Loucy (cell line): ENCODE measurements around the gene ZNF814.
"Not testable (repeated sequence)": the region's sequence is repeated elsewhere in the genome, so short reads cannot be mapped to it uniquely, and the experiment has no call there.

ENCODE experiments used
- H2AFZ ChIP-seq: fragments of 200-600 bp; sonication (generic); 2 replicates; pipeline ENCODE4 v1.6.0; 2016; ENCODE audit warnings: antibody characterized with exemption, mild to moderate bottlenecking, low read length, moderate library complexity
- H3F3A ChIP-seq: fragments of 200-600 bp; 2 replicates; pipeline ENCODE4 v1.6.0; 2016; ENCODE audit warnings: antibody characterized with exemption, low read depth, mild to moderate bottlenecking
- H3K27me3 ChIP-seq: fragments of 200-600 bp; sonication (generic); 2 replicates; pipeline ENCODE4 v1.6.1; 2014; ENCODE audit warnings: low read length, mild to moderate bottlenecking; ENCODE audit not compliant: insufficient read depth, poor library complexity, severe bottlenecking
- H3K36me3 ChIP-seq: fragments of 200-600 bp; sonication (generic); 2 replicates; pipeline ENCODE4 v1.6.1; 2016; ENCODE audit warnings: low read length; ENCODE audit not compliant: insufficient read depth
- H3K4me1 ChIP-seq: fragments of 200-600 bp; sonication (generic); 2 replicates; pipeline ENCODE4 v1.5.1; 2014; ENCODE audit warnings: low read length, mild to moderate bottlenecking; ENCODE audit not compliant: insufficient read depth, poor library complexity, severe bottlenecking
- H3K4me2 ChIP-seq: fragments of 200-600 bp; sonication (generic); 2 replicates; pipeline ENCODE4 v1.6.0; 2014; ENCODE audit warnings: antibody characterized with exemption, low read length, low read depth, mild to moderate bottlenecking; ENCODE audit not compliant: poor library complexity, severe bottlenecking
- H3K4me3 ChIP-seq: fragments of 200-600 bp; sonication (generic); 2 replicates; pipeline ENCODE4 v1.5.1; 2014; ENCODE audit warnings: low read length, mild to moderate bottlenecking, mixed read lengths; ENCODE audit not compliant: poor library complexity, severe bottlenecking
- H3K79me2 ChIP-seq: fragments of 200-600 bp; sonication (generic); 2 replicates; pipeline ENCODE4 v1.6.1; 2014; ENCODE audit warnings: low read length; ENCODE audit not compliant: insufficient read depth
- H3K9ac ChIP-seq: fragments of 200-600 bp; sonication (generic); 2 replicates; pipeline ENCODE4 v1.6.0; 2014; ENCODE audit warnings: mild to moderate bottlenecking, low read depth, low read length, moderate library complexity; ENCODE audit not compliant: poor library complexity, severe bottlenecking
- H3K9me2 ChIP-seq: fragments of 200-600 bp; sonication (generic); replicated peaks from 2 replicates; pipeline ENCODE4 v1.6.1; 2016; ENCODE audit warnings: low read depth, low read length, mixed read lengths
- H3K9me3 ChIP-seq: fragments of 200-600 bp; sonication (generic); 2 replicates; pipeline ENCODE4 v1.6.1; 2014; ENCODE audit warnings: mild to moderate bottlenecking, antibody characterized with exemption, low read length, low read depth; ENCODE audit not compliant: insufficient read depth
- H4K20me1 ChIP-seq: fragments of 200-600 bp; sonication (generic); 2 replicates; pipeline ENCODE4 v1.6.0; 2014; ENCODE audit warnings: antibody characterized with exemption, low read length, mild to moderate bottlenecking; ENCODE audit not compliant: insufficient read depth, poor library complexity, severe bottlenecking
- EZH2phosphoT487 ChIP-seq: fragments of 200-600 bp; IDR thresholded peaks from 2 replicates; pipeline ENCODE4 v1.6.1; 2018; ENCODE audit warnings: antibody characterized with exemption, mild to moderate bottlenecking, moderate library complexity, borderline replicate concordance
- TF ChIP-seq, protein P1 (sequence below): fragments of 200-600 bp; sonication (generic); conservative IDR thresholded peaks from 2 replicates; pipeline ENCODE4 v1.5.1; 2014; ENCODE audit warnings: mild to moderate bottlenecking, antibody characterized with exemption, low read length

Gene ZNF814

DNA sequence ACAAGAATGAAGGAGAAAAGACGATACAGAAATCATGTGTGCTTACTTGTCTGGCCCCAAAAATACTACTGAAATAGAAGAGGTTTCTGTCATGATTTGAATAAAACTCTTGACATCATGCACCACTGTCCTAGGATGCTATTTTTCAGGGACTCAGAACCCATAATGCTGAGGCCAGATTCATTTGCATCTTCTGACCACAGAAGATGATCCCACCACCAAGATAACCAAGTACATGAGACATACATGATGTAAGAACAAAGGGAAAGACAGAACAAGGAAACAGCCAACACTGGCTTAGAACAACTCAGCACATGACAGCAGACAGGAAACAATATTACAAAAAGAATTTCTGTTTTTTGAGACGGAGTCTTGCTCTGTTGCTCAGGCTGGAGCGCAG lies 76.6 kb downstream of the ZNF814 start:
- no peaks in the 10 kb centered on the region for H3K9me3 ChIP-seq
- H3F3A ChIP-seq = no peaks in the 10 kb centered on the region
- no peak overlapping the region for H2AFZ ChIP-seq
- H3K36me3 ChIP-seq = peaks cover 18% of the 10 kb centered on the region; the same call in 1 of the 2 replicates
- H3K4me1 ChIP-seq = peaks cover 15% of the 10 kb centered on the region
- H3K4me2 ChIP-seq = peak overlapping the region; percentile 94
- H3K9me2 ChIP-seq = no peaks in the 10 kb centered on the region
- TF ChIP-seq EZH2phosphoT487 = no peak
- TF ChIP-seq, protein P1, sequence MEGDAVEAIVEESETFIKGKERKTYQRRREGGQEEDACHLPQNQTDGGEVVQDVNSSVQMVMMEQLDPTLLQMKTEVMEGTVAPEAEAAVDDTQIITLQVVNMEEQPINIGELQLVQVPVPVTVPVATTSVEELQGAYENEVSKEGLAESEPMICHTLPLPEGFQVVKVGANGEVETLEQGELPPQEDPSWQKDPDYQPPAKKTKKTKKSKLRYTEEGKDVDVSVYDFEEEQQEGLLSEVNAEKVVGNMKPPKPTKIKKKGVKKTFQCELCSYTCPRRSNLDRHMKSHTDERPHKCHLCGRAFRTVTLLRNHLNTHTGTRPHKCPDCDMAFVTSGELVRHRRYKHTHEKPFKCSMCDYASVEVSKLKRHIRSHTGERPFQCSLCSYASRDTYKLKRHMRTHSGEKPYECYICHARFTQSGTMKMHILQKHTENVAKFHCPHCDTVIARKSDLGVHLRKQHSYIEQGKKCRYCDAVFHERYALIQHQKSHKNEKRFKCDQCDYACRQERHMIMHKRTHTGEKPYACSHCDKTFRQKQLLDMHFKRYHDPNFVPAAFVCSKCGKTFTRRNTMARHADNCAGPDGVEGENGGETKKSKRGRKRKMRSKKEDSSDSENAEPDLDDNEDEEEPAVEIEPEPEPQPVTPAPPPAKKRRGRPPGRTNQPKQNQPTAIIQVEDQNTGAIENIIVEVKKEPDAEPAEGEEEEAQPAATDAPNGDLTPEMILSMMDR = no peak
- no peaks in the 10 kb centered on the region for H4K20me1 ChIP-seq
- H3K4me3 ChIP-seq = peak overlapping the region; percentile 25
- H3K27me3 ChIP-seq = no peaks in the 10 kb centered on the region
- no peak overlapping the region for H3K9ac ChIP-seq
- peaks cover 19% of the 10 kb centered on the region; the same call in 1 of the 2 replicates for H3K79me2 ChIP-seq

DNA sequence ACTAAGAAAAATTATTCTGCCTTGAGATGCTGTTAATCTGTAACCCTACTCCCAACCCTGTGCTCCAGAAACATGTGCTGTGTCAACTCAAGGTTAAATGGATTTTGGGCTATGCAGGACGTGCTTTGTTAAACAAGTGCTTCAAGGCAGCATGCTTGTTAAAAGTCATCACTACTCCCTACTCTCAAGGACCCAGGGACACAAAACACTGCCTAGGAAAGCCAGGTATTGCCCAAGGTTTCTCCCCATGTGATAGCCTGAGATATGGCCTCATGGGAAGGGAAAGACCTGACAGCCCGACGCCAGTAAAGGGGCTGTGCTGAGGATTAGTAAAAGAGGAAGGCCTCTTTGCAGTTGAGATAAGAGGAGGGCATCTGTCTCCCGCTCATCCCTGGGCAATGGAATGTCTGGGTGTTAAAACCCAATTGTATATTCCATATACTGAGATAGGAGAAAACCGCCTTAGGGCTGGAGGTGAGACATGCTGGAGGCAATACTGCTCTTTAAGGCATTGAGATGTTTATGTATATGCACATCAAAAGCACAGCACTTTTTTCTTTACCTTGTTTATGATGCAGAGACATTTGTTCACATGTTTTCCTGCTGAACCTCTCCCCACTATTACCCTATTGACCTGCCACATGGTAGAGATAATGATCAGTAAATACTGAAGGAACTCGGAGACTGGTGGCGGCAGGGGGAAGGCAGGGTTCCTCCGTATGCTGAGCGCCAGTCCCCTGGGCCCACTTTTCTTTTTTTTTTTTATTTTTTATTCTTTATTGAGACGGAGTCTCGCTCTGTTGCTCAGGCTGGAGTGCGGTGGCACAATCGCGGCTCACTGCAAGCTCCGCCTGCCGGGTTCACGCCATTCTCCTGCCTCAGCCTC lies 78.2 kb downstream of the ZNF814 start:
- H3K9me3 ChIP-seq, H4K20me1 ChIP-seq, H3K9ac ChIP-seq, H3K9me2 ChIP-seq, H3K27me3 ChIP-seq, H3F3A ChIP-seq, H2AFZ ChIP-seq, H3K4me3 ChIP-seq, H3K4me2 ChIP-seq: not testable (repeated sequence)
- H3K79me2 ChIP-seq = peaks cover 19% of the 10 kb centered on the region; the same call in 1 of the 2 replicates
- peaks cover 15% of the 10 kb centered on the region for H3K4me1 ChIP-seq
- H3K36me3 ChIP-seq = peaks cover 18% of the 10 kb centered on the region; the same call in 1 of the 2 replicates

DNA sequence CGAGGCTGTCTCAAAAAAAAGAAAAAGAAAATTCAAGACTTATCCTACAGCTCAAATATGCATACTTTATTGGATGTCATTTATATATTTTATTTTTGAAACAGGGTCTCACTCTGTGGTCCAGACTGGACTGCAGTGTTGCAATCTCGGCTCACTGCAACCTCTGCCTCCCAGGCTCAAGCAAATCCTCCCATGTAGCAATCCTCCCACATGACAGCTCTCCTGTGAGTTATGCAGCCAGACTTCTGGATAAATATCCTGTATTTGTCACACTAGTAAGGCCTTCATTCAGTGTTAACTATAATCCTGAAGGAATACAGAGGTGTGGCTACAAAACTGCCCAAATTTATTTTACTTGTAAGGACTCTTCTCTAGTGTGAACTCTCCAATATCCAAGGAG lies 81.3 kb downstream of the ZNF814 start:
- no peak overlapping the region for H3K9ac ChIP-seq
- H2AFZ ChIP-seq = no peak overlapping the region
- 0 out of 2 replicates have a peak, but pooled peaks cover 4% of the 10 kb centered on the region for H3K79me2 ChIP-seq
- H3K36me3 ChIP-seq = peaks cover 18% of the 10 kb centered on the region; the same call in 1 of the 2 replicates
- no peaks in the 10 kb centered on the region for H3K27me3 ChIP-seq
- H3F3A ChIP-seq = no peaks in the 10 kb centered on the region
- H3K4me2 ChIP-seq = no peak overlapping the region
- no peaks in the 10 kb centered on the region for H3K9me2 ChIP-seq
- TF ChIP-seq EZH2phosphoT487 = no peak
- no peaks in the 10 kb centered on the region for H4K20me1 ChIP-seq
- no peaks in the 10 kb centered on the region for H3K9me3 ChIP-seq
- no peak overlapping the region for H3K4me3 ChIP-seq
- H3K4me1 ChIP-seq = peaks cover 6% of the 10 kb centered on the region

DNA sequence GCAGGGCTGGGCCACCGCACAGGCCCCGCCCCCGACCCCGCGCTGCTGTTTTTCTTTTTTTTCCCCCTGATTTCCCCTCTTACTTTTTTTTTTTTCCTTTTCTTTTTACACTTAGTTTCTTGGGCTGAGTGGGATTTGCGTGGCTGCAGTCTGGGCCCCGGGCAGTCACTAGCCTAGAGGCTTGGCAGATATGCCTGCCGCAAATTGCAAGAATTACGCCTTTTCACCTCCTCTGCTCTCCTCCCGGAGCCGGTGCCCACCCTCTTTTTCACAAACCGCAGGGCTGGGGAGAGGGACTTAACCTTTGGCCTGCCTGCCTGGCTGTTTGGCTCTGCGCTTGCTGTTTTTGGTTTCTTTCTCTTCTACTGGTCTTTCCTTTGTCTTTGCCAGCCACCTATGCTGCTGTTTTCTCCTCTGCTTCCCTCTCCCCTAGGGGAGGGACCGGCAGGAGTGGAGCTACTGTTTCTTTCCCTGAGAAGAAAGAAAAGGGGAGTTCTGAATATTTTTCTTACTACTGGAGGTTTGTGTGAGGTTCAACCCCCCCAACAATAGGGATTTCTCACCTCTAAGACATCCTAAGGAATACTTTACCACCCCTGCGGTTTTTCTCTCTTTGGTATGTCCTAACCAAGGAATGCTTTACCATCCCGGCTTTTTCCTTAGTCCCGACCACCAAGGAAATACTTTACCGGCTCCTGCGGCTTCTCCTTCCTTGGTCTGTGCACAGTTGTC lies 85.1 kb downstream of the ZNF814 start:
- H3K9me3 ChIP-seq = no peaks in the 10 kb centered on the region
- H3K4me1 ChIP-seq = no peaks in the 10 kb centered on the region
- no peak overlapping the region for H3K4me3 ChIP-seq
- no peak overlapping the region for H3K4me2 ChIP-seq
- TF ChIP-seq, protein P1 = no peak
- no peak for TF ChIP-seq EZH2phosphoT487
- H3K79me2 ChIP-seq = no peaks in the 10 kb centered on the region
- peaks cover 13% of the 10 kb centered on the region; the same call in 1 of the 2 replicates for H3K36me3 ChIP-seq
- H4K20me1 ChIP-seq = no peaks in the 10 kb centered on the region
- no peak overlapping the region for H2AFZ ChIP-seq
- no peaks in the 10 kb centered on the region for H3K9me2 ChIP-seq
- H3K27me3 ChIP-seq = no peaks in the 10 kb centered on the region
- no peak overlapping the region for H3K9ac ChIP-seq
- H3F3A ChIP-seq = no peaks in the 10 kb centered on the region
